GM23248 (cell line): ENCODE results near the gene ATF2. TPM values are rescaled to one million over a fixed set of nuclear protein-coding genes. Genes with fewer than 3 reads are reported as not detected.

ENCODE experiments used
- DNase-seq: peaks from one replicate; pipeline ENCODE4 v3.0.0-alpha.2; 2015
- H2AFZ ChIP-seq: fragments of 200-600 bp; sonication (generic); 2 replicates; pipeline ENCODE4 v1.6.1; 2016; ENCODE audit warnings: antibody characterized with exemption
- H3F3A ChIP-seq: fragments of 200-600 bp; sonication (generic); 2 replicates; pipeline ENCODE4 v1.6.1; 2016; ENCODE audit warnings: mild to moderate bottlenecking, antibody characterized with exemption, mixed run types; ENCODE audit not compliant: insufficient read depth
- H3K27ac ChIP-seq: fragments of 200-600 bp; sonication (generic); 2 replicates; pipeline ENCODE4 v1.5.1; 2016; ENCODE audit warnings: mild to moderate bottlenecking
- H3K27me3 ChIP-seq: fragments of 200-600 bp; sonication (generic); replicated peaks from 2 replicates; pipeline ENCODE4 v1.6.1; 2016; ENCODE audit warnings: mild to moderate bottlenecking; ENCODE audit not compliant: insufficient read depth
- H3K36me3 ChIP-seq: fragments of 200-600 bp; sonication (generic); 2 replicates; pipeline ENCODE4 v1.6.1; 2016; ENCODE audit warnings: low read depth, mild to moderate bottlenecking
- H3K4me1 ChIP-seq: fragments of 200-600 bp; sonication (generic); 2 replicates; pipeline ENCODE4 v1.6.1; 2016; ENCODE audit warnings: mild to moderate bottlenecking; ENCODE audit not compliant: insufficient read depth
- H3K4me2 ChIP-seq: fragments of 200-600 bp; sonication (generic); one replicate; pipeline ENCODE4 v1.6.1; 2016; ENCODE audit warnings: mild to moderate bottlenecking; ENCODE audit not compliant: unreplicated experiment
- H3K4me3 ChIP-seq: fragments of 200-600 bp; sonication (generic); 2 replicates; pipeline ENCODE4 v1.5.1; 2016; ENCODE audit warnings: mild to moderate bottlenecking
- H3K79me2 ChIP-seq: fragments of 200-600 bp; sonication (generic); 2 replicates; pipeline ENCODE4 v1.6.1; 2016; ENCODE audit warnings: mild to moderate bottlenecking; ENCODE audit not compliant: insufficient read depth
- H3K9ac ChIP-seq: fragments of 200-600 bp; sonication (generic); 2 replicates; pipeline ENCODE4 v1.6.1; 2016; ENCODE audit warnings: mild to moderate bottlenecking
- H3K9me2 ChIP-seq: fragments of 200-600 bp; sonication (generic); 2 replicates; pipeline ENCODE4 v1.6.1; 2016; ENCODE audit warnings: mixed run types, mild to moderate bottlenecking, moderate library complexity; ENCODE audit not compliant: insufficient read depth
- H3K9me3 ChIP-seq: fragments of 200-600 bp; sonication (generic); one replicate; pipeline ENCODE4 v1.6.1; 2017; ENCODE audit warnings: low read depth
- H4K20me1 ChIP-seq: fragments of 200-600 bp; sonication (generic); 2 replicates; pipeline ENCODE4 v1.6.0; 2016; ENCODE audit not compliant: insufficient read depth
- EZH2 ChIP-seq: fragments of 200-600 bp; sonication (generic); IDR thresholded peaks from 2 replicates; pipeline ENCODE4 v1.6.1; 2018; ENCODE audit warnings: antibody characterized with exemption, mild to moderate bottlenecking; ENCODE audit not compliant: insufficient read depth, poor library complexity, severe bottlenecking
- EZH2phosphoT487 ChIP-seq: fragments of 200-600 bp; sonication (generic); IDR thresholded peaks from 2 replicates; pipeline ENCODE4 v1.6.1; 2018; ENCODE audit warnings: antibody characterized with exemption, moderate library complexity, mild to moderate bottlenecking, low read depth; ENCODE audit not compliant: insufficient read depth
- WGBS, 2 experiments: methylation state at CpG; one replicate each; pipeline ENCODE4 v1.1.6; 2015 to 2017; ENCODE audit warnings: low lambda C conversion rate in 2 of 2, low coverage in 1 of 2; ENCODE audit errors: missing lambda C conversion rate in 2 of 2; 5-methylcytosine and 5-hydroxymethylcytosine counted together
- in situ Hi-C: fragments of 300-500 bp; cut with MboI; formaldehyde crosslinking; loops from 2 replicates; pipeline ENCODE4 v1.15.0; 2020
- microRNA counts: library from miRNA; unstranded; fragments of <30 nt; microRNA quantifications from one replicate; lab custom pipeline; 2016
- microRNA-seq: library from miRNA; unstranded; fragments of <30 nt; microRNA quantifications from one replicate; pipeline ENCODE4, GENCODE V29; 2016; ENCODE audit warnings: borderline number of aligned reads
- polyA plus RNA-seq: library from polyadenylated mRNA; unstranded; fragments of >200 nt; fragmentation: Nextera tagmentation; extraction: Ambion mirVana; gene quantifications from 2 replicates; pipeline ENCODE4 v1.2.1, GENCODE V29; 2016
- small RNA-seq: library from RNA; depleted of rRNA; stranded (forward); fragments of <200 nt; gene quantifications from one replicate; pipeline ENCODE3, GENCODE V24; 2014; ENCODE audit warnings: low read depth, low replicate concordance
- total RNA-seq: library from RNA; depleted of rRNA; stranded (reverse); fragments of >200 nt; shearing (Covaris generic); gene quantifications from 2 replicates; pipeline ENCODE4 v1.2.3, GENCODE V29; 2014; rRNA removed

Gene ATF2
- total and polyA plus RNA-seq, 2 experiments from 2014 or later = 26.8 to 33.8 TPM

- no peaks in the 10 kb centered on the region for H3K79me2 ChIP-seq
- H3K27ac ChIP-seq = no peak overlapping the region
- TF ChIP-seq EZH2phosphoT487 (no peak), EZH2 (no peak)
- no peaks in the 10 kb centered on the region for H3K9me2 ChIP-seq
- H3K9me3 ChIP-seq = no peaks in the 10 kb centered on the region
- no peak for DNase-seq
- no peak overlapping the region for H2AFZ ChIP-seq
- no peak overlapping the region for H3K9ac ChIP-seq
- in situ Hi-C loops = no loop called here
- H3K4me3 ChIP-seq = no peak overlapping the region
- H3F3A ChIP-seq = no peaks in the 10 kb centered on the region; the same call in 1 of the 2 replicates
- H4K20me1 ChIP-seq = no peaks in the 10 kb centered on the region
- 95 to 98% methylated on average over 3 of the region's 3 CpGs for WGBS, 2 experiments
- no peaks in the 10 kb centered on the region for H3K36me3 ChIP-seq
- no peak overlapping the region for H3K4me2 ChIP-seq
- no peaks in the 10 kb centered on the region for H3K27me3 ChIP-seq
- no peaks in the 10 kb centered on the region for H3K4me1 ChIP-seq
Observed at GRCh38 chr2:175025233-175025632, 142.8 kb downstream of the ATF2 start.

GRCh38 chr2:175022923-175023322, 145.1 kb downstream of the ATF2 start:
- no peak overlapping the region for H2AFZ ChIP-seq
- no peaks in the 10 kb centered on the region for H3K36me3 ChIP-seq
- H3K4me2 ChIP-seq = no peak overlapping the region
- no peak for DNase-seq
- no peak overlapping the region for H3K27ac ChIP-seq
- no peak overlapping the region for H3K9ac ChIP-seq
- no peaks in the 10 kb centered on the region for H3K9me2 ChIP-seq
- H3K9me3 ChIP-seq = no peaks in the 10 kb centered on the region
- H3K4me1 ChIP-seq = no peaks in the 10 kb centered on the region
- TF ChIP-seq EZH2phosphoT487 = no peak
- TF ChIP-seq EZH2 = no peak
- no peaks in the 10 kb centered on the region; the same call in 1 of the 2 replicates for H3F3A ChIP-seq
- H3K4me3 ChIP-seq = no peak overlapping the region
- H3K79me2 ChIP-seq = no peaks in the 10 kb centered on the region
- WGBS, 2 experiments = 81 to 85% methylated on average over 3 of the region's 3 CpGs
- H3K27me3 ChIP-seq = no peaks in the 10 kb centered on the region
- in situ Hi-C loops = no loop called here
- no peaks in the 10 kb centered on the region for H4K20me1 ChIP-seq

MicroRNA genes within 50 kb of the gene (microRNA counts, 767-probe panel; counts per million panel counts)
- microRNA hsa-miR-933 (lab: Ali Mortazavi, UCI) = 447 counts per million, percentile 86 among the panel's probes with 10 or more counts

Small RNA genes within 50 kb of the gene (microRNA-seq; reads per million reads assigned to microRNA genes)
- gene MIR933 = 2.6 reads per million

Small RNA genes within 50 kb of the gene (small RNA-seq; reads per million reads assigned to genes)
- not detected for gene MIR933
- not detected for gene RF02271
- not detected for gene RNU6-1290P
- gene RNU6-763P = not detected

Other genes starting within 250 kb of the ATF2 start
- gene CHN1, start 162.8 kb downstream of the ATF2 start, total RNA-seq = 101 and 115 TPM in 2 replicates
- 126 and 130 TPM in 2 replicates for gene CHN1, start 162.8 kb downstream of the ATF2 start, polyA plus RNA-seq
- gene ATP5MC3, start 13.5 kb upstream of the ATF2 start, total RNA-seq = 136 and 145 TPM in 2 replicates
- 365 and 370 TPM in 2 replicates for gene ATP5MC3, start 13.5 kb upstream of the ATF2 start, polyA plus RNA-seq